ENCODE measurements around the gene USP35.
"Not testable (repeated sequence)": the region's sequence is repeated elsewhere in the genome, so short reads cannot be mapped to it uniquely, and the experiment has no call there.

The USP35 gene

GRCh38 chr11:78170874-78171549 is 17.7 kb upstream of the USP35 start:
- no peak for DNase-seq

DNA sequence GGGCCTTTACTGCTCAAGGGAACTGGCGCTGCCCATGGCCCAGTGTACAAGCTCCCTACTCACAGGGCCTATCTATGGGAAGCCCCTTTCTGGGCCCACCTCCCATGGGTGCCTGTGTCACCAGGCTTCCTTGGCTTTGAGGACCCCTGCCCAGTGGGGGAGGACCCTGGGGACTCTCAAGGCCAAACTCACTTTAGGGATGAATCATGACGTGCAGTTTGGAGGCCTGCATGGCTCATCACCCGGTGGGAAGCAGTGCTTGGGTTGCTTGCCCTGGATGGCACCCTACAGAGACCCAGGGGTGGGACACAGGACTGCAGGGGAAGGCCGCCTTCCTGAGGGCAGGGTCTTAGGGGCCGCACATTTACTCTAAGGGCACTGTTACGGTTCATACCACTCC is 16.8 kb upstream of the USP35 start:
- DNase-seq: no peak

- not testable (repeated sequence) for DNase-seq
Observed at GRCh38 chr11:78175862-78176261, 12.9 kb upstream of the USP35 start.

DNA sequence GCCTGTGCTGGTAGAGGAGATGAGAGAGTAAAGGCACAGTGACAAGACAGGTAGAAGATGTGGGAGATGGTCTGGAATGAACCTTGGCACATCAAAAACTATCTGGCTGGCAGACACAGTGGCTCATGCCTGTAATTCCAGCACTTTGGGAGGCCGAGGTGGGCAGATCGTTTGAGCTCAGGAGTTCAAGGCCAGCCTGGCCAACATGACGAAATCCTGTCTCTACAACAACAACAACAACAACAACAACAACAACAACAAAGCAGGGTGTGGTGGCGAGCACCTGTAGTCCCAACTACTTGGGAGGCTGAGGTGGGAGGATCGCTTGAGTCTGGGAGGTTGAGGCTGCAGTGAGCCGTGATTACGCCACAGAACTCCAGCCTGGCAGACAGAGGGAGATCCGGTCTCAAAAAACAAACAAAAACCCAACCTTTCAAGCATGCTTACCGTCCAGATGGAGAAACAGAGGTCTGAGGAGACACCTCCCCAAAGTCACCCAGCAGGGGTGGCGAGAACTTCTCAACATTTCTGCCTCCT is 12.0 kb upstream of the USP35 start:
- DNase-seq: no peak

DNA sequence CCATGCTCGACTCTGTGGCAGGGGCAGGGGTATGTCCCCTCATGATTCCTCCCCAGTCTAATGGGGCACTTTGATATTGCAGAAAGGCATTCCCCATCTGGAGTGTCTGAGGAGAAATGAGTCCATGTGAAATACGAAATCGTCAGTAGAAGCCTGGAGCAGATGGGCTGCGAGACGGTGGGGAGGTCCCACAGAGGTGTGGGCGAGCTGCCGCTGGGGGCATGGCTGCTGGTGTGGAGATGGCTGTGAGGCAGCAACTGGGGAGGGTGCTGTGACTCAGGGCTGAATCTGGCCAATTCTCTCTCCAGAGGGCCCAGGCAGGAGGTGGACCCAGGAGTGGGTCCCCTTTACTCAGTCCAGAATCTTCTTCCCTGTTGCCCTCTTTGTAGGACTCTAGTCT is 11.5 kb upstream of the USP35 start:
- no peak for DNase-seq

- DNase-seq: no peak
Observed at GRCh38 chr11:78179459-78180071, 9.2 kb upstream of the USP35 start.

DNA sequence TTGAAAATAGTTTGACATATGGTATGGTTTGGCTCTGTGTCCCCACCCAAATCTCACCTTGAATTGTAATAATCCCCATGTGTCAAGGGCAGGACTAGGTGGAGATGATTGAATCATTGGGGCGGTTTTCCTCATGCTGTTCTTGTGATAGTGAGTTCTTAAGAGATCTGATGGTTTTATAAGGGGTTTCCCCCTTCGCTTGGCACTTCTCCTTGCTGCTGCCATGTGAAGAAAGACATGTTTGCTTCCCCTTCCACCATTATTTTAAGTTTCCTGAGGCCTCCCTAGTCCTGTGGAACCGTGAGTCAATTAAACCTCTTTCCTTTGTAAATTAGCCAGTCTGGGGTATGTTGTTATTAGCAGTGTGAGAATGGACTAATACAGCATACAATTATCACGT is 8.0 kb upstream of the USP35 start:
- no peak for DNase-seq

- peak; percentile 50 for DNase-seq
Observed at GRCh38 chr11:78181185-78181584, 7.5 kb upstream of the USP35 start.

DNA sequence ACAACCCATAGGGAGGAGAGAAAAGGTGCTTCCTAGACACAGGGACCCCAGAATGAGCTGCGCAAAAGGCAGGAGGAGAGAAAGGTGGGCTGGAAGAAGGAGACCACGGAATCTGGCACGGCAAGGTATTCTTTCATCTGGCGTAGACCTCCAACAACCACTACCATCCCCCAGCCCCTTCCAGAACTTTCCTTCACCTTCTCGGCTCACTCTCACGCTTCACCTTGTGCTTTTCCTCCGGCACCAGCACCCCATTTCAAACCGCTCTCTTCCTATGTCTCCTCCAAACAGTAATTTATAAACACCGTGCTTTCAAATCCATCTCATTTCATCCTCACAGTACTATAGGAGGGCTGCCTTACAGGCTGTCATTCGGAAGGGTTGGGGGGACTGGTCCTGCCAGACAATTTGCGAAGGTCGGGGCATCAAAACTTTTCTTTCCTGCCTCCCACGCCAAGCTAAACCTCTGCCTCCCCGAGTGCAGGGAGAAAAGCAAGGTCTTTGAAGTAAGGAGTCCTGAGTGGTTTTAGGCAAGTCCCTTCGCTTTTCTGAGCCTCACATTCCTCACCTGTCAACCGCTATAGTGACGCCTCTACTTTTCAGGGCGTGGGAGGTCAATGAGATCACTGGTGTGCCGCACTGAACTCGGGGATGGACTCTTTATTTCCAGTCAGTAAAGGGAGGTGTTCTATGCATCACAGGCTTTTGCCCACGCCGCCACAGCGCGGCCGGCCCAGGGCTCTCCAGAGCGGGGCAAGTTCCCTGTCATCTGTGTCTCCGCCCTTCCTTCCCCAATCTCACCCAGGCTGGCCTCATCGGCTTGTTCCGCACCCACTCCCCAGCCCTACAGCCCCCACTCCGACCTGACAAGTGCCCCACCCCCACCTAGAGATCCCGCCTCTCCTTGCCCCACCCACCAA is 1.1 kb upstream of the USP35 start:
- DNase-seq: no peak

DNA sequence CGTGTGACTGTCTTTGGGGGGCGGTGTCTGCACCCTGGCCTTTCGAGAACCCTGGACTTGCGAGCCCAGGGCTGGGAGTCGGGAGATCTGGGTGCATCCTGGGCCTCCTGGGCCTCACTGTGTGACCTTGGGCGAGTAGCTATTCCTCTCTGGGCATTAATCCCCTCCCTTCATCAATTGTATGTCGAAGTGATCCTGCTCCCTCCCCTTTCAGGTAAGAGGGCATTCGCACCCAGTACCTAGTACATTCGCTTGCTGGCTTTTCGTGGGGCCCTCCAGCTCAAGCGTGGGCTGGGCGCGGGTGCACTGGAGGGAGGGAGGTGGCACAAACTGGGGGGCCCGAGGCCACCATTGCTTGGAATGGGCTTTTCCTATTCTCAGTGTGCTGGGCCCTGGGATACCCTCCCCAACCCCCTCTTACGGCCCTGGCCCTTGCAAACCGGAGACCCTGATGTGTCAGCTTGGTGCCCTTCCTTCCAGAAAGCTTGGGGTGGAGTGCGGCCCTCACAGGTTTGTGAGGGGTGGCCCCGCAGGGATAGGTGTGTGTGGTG is 530 bp downstream of the USP35 start:
- DNase-seq: no peak

DNA sequence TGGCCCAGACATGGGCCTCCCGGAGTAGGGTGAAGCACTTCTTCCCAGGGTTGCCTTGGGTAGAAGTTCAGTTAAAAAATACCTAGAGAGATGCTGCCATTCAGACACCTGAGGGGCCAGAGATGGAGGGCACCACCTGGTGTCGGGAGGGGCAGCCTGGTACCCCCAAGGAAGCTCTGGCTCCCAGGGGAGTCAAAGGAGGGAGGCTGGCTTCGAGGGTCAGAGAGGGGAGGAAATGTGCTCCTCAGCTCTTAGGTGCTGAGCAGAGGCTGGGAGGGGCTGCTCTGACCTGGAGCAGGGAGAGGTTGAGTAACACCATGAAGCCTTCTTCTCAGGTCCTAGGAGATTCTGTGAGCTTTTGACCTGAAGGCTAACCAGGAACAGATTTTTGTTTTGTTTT is 1.1 kb downstream of the USP35 start:
- DNase-seq: no peak

DNA sequence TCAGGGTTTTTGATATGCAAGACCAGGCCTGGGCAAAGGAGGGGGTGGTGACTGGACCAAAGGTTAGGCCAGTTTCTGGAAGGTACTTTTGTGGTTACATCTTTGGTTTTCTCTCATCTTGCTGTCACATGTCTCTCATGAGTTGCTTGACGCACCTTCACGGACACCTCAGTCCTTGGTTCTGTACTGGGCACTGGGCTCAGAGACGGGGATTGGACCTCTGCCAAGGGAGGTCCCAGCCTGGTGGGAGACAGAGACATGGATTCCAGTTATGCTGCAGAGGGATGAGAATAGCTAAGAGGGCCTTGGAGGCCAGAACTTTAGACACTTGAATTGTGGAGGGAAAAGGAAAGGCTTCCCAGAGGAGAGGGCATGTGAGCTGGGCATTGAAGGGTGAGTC is 1.7 kb downstream of the USP35 start:
- no peak for DNase-seq

GRCh38 chr11:78190871-78191538 is 2.3 kb downstream of the USP35 start:
- DNase-seq: no peak

GRCh38 chr11:78192223-78192719 is 3.6 kb downstream of the USP35 start:
- no peak for DNase-seq

GRCh38 chr11:78192911-78193351 is 4.2 kb downstream of the USP35 start:
- no peak for DNase-seq

GRCh38 chr11:78193806-78194205 is 5.1 kb downstream of the USP35 start:
- no peak for DNase-seq

DNA sequence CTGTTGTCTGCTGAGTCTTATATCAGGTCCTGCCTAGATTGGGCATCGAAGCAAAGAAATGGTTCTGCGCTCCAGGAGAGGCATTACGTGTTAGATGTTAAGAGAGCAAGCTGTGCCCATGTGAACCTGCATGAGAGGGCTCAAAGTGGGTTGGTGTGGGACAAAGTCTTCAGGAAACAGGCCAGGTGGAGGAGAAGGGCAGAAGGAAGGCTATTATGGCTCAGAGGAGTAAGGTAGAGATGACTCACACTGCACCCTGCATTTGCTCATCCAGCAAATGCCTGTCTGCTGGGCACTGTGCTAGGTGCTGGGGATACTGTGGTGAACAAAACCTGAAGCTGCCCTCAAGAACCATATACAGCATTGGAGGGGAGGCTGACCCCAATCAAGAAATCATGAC is 5.8 kb downstream of the USP35 start:
- no peak for DNase-seq

DNA sequence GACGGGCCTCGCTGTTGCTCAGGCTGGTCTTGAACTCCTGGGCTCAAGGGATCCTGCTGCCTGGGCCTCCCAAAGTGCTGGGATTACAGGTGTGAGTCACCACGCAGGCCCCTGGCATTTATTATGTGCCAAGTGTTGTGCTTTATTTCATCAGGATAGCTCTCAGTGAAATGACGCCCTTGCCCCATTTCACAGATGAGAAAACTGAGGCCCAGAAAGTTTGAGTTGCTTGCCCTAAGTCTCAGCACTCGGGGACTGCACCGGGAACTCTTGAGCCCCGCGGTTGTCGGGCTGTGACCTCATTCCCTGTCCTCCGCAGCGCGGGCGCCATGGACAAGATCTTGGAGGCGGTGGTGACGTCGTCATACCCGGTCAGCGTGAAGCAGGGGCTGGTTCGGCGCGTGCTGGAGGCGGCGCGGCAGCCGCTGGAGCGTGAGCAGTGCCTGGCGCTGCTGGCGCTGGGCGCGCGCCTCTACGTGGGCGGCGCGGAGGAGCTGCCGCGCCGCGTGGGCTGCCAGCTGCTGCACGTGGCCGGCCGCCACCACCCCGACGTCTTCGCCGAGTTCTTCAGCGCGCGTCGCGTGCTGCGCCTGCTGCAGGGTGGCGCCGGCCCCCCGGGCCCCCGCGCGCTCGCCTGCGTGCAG is 7.3 kb downstream of the USP35 start:
- DNase-seq: no peak

DNA sequence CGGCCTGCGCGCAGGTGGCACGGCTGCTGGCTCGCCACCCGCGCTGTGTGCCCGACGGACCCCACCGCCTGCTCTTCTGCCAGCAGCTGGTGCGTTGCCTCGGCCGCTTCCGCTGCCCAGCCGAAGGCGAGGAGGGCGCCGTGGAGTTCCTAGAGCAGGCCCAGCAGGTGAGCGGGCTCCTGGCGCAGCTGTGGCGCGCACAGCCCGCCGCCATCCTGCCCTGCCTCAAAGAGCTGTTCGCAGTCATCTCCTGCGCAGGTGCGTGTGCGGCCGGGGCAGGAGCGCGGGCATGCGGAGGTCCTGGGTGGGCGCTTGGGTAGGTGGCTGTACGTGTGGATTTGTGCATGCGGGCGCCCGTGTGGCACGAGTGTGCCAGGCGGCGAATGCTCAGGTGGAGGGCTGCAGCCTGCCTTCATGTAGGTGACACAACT is 8.0 kb downstream of the USP35 start:
- no peak for DNase-seq

DNA sequence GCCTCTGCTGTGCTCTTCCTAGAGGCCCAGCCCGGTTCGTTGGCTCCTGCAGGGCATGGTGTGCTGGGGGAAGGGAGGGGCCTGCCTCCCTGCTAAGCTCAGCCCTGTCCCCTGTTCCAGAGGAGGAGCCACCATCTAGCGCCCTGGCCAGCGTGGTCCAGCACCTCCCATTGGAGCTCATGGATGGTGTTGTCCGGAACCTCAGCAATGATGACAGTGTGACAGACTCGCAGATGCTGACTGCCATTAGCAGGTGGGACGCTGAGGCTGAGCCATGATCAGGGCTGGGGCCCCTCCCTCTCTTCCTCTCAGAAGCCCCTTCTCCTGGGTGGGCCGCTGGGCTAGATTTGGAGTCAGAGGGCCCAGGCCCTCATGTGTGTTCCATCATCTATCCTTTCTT is 9.1 kb downstream of the USP35 start:
- no peak for DNase-seq

GRCh38 chr11:78199015-78199652 is 10.4 kb downstream of the USP35 start:
- DNase-seq: no peak
